Measurements from ENCODE around the gene PARL. TPM values are rescaled to one million over a fixed set of nuclear protein-coding genes. Genes with fewer than 3 reads are reported as not detected.

PARL gene
- total RNA-seq, 1 donor from 2014 or later = 50.5 TPM

DNA sequence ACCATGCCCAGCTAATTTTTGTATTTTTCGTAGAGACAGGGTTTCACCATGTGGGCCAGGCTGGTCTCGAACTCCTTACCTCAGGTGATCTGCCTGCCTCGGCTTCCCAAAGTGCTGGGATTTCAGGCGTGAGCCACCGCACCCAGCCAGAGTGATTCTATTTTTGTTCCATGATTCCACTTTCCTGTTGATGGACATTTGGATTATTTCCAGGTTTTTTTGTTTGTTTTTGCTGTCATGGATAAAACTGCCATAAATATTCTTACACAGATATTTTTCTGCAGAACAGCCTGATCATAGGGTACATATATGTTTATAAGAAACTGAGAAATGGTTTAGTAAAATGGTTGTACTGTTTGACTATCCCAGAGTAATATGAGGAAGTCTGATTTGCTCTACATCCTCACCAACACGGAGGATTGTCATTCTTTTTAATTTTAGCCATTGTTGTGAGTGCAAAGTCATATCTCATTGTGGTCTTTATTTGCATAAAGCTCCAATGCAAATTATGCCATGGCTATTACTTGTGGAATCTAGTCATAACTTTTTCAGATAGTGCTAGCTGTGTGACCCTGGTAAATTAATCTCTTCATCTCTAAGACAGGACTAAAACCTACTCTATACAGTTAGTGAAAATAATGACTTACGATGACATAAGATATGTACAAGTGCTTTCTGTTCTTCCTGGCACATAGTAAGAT, 102.0 kb downstream of the PARL start:
- ATAC-seq = no peak

- ATAC-seq = no peak
Observed at GRCh38 chr3:183781246-183781645, 103.4 kb downstream of the PARL start.

DNA sequence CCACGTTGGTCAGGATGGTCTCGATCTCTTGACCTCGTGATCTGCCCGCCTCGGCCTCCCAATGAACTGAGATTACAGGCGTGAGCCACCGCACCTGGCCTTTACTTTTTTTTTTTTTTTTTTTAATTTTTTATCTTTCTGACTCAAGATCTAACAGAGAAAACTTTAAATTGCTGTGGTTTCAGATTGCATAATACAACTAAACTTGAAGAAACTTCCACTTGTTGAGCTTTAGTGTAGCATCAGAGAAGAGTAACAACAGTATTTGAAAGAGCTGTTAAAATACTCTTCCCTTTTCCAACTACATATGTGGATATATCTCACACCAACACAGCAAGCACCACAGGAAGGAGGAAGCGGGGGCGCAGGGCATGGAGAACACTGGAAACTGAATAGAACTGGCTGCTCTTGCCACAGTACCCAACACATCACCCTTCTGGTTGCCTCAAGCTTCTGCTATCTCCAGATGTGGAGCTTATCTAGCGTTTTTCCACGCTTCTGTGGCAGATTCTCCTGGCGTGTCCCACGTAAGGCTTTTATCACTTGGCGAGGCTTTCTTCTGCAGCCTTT, 104.7 kb downstream of the PARL start:
- ATAC-seq = no peak

Other genes with a start within 250 kb of the PARL start
- 13.2 TPM for gene KLHL24, start 249.3 kb downstream of the PARL start, total RNA-seq
- 13.2 TPM for gene YEATS2, start 187.1 kb downstream of the PARL start, total RNA-seq
- 2.0 TPM for gene MAP6D1, start 59.3 kb downstream of the PARL start, total RNA-seq
- gene ABCC5, start 133.0 kb upstream of the PARL start, total RNA-seq = 35.8 TPM
- not detected for gene HTR3D, start 146.9 kb upstream of the PARL start, total RNA-seq
- gene HTR3C, start 168.2 kb upstream of the PARL start, total RNA-seq = not detected
- not detected for gene HTR3E, start 212.2 kb upstream of the PARL start, total RNA-seq